GM21717 (cell line): ENCODE data around the gene FOSL2.

ENCODE experiments used
- ATAC-seq: cut with Tn5 transposase; IDR thresholded peaks from one replicate; pipeline ENCODE4 v1.9.1; 2021; ENCODE audit warnings: mild to moderate bottlenecking, moderate library complexity; ENCODE audit not compliant: unreplicated experiment

The FOSL2 gene

DNA sequence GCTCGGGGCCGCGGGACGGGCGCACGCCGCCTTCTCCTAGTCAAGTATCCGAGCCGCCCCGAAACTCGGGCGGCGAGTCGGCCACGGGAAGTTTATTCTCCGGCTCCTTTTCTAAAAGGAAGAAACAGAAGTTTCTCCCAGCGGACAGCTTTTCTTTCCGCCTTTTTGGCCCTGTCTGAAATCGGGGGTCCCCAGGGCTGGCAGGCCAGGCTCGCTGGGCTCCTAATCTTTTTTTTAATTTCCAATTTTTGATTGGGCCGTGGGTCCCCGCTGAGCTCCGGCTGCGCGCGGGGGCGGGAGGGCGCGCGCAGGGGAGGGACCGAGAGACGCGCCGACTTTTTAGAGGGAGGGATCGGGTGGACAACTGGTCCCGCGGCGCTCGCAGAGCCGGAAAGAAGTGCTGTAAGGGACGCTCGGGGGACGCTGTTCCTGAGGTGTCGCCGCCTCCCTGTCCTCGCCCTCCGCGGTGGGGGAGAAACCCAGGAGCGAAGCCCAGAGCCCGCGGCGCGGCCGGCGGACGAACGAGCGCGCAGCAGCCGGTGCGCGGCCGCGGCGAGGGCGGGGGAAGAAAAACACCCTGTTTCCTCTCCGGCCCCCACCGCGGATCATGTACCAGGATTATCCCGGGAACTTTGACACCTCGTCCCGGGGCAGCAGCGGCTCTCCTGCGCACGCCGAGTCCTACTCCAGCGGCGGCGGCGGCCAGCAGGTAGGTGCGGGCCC lies 617 bp downstream of the FOSL2 start:
- ATAC-seq: no peak

DNA sequence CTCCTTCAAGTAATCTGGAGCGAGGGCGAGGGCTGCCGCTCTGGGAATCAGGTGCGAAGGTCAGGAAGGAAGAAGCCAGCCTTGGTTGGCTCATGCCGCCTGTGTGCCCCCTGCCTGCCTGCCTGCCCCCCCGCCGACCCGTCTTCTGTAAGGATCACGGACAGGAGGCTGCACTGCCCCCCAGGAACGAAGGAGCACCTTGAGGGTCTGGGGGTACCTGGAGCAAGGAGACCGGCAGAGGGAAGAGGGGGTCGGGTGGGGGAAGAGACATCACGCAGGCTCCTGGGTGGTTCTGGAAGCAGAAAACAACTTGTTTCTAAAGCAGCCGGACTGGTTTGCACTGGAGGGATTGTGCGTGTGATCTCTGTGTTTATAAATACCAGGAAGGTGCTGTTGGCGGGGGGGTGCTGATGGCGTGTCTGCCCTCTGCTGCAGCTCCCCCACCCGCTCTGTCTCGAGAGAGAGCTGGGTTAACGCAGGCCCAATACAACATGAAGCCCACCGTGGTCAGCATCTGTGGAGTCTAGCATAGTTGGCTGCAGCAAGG lies 1.7 kb downstream of the FOSL2 start:
- ATAC-seq: no peak

DNA sequence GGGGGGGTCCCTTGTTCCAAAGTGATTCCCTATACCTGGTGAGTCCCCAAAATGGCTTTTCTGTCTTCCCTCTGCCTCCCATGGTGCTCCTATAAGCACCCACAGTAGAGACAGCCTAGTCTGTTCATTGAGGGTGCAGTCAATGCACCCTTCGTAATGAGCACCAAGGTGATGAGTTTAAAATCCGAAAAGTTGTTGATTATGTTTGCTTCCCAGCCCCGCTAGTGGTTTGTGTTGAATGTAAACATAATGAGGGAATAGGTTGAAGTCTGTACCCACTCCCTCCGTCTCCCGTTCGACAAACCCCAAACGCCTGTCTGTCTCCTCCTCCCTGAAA lies 2.3 kb downstream of the FOSL2 start:
- no peak for ATAC-seq

DNA sequence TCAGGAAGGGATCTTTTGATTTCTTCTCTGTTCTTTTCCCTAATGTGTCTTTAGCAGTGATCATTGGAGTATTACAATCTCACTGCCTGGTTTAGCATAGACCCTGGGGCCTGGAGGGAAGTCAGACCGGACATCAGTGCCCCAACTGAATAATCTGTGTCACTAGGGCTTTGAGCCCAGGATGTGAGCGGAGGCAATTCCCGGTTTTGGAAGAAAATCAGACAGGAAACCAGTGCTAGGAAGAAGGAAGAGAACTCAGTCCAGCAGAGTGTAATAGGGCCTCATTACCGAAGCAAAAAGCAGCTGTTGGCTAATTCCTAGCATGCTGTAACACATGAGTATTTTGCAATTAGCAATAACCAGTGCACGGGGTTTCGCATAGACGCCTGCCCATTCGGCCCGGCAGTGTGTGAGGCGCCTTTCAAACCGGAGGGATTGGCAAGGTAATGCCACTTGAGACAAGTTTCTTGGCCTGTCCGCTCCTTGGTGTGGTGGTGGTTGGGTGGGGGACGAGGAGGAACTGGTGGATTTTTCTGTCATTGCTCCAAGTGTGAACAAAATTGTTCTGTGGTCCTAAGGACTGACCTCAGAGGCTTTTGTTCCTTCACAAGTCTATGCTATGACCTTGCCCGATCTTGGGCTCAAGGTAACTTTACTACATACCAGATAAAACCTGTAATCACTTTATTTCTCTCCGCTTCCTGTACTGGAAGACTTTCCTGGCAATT lies 2.8 kb downstream of the FOSL2 start:
- ATAC-seq: no peak

DNA sequence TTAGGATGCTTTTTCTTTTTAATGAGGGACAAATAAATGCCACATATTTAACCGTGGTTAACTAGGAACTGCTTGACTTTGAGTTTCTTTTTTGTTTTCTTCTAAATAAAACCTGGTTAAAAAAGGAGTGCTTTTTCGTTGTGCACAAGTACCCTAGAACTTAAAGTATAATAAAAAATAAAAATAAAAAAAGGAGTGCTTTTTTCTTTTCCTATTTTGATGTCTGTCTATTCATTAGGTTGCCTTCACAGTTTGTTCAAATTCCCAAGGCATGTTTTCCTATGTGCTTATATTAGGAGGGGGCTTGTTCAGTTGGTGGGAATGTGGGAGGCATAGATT lies 4.4 kb downstream of the FOSL2 start:
- ATAC-seq: no peak

DNA sequence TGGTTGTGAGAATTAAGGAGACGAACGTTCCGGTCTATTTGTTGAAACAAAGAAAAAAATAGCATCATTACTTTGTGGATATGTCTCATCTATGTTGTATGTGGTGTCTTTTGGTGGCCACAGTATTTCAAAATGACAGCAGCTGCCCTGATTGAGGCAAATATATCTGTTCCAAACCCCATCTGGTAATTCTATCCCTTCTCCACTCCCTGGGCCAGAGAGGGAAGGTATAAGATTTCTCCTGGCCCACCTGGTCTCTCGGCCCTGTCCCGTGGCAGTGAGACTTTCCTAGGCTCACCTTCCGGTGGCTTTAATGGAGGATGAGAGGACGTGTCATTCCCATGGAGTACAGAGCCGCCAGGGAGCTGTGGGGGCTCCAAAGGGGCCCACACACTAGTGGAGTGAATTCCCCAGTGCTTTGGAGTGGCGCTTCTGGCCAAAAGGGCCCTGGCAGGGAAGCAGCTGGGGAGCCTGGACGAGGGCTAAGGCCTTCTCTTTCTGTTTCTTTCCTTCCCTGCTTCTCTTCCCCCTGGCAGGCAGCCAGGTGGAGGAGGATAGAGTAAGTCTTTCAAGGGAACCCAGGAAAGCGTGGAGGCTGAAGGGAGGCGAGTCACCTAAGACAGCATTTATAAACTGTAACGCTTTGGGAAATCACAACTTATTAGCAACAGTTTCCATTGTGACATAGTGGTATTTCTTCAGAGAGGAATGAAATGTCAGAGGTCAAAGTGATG lies 5.6 kb downstream of the FOSL2 start:
- no peak for ATAC-seq

DNA sequence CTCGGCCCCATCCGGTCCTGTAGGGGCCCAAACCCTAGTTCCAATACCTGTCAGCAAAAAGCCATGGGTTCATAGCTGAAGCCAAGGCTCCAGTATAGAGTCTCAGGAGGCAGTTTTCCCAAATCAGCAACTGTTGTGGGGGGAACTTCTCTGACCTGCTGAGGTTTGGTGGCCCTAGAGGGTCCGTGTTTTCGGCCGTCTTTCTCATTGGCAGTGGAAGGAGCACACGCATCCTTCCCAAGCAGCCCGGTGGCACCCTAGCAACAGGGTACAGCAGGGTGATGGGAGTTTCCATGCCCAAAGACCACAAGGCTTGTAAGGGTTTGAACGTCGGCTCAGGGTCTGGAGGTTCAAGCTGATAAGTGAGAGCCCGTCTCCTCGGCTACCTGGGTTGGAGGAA lies 6.6 kb downstream of the FOSL2 start:
- no peak for ATAC-seq

DNA sequence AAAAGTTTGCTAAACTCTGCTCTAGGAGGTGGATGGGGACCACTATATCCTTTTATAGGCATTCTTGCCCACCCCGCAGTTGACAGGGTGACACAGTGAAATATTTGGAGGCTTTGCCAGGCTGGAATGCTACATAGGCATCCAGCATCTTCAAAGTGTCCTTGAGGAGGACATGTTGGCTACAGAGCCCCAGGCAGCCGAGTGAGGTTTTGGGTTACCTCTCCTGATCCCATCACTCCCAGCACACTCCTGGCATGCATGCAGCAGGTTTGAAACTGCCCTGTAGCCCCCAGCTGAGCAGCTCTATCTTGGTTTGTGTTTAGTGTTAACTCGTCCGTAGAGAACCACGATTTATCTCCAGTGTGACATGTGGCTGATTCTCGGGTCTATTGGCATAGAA lies 7.3 kb downstream of the FOSL2 start:
- ATAC-seq: no peak

DNA sequence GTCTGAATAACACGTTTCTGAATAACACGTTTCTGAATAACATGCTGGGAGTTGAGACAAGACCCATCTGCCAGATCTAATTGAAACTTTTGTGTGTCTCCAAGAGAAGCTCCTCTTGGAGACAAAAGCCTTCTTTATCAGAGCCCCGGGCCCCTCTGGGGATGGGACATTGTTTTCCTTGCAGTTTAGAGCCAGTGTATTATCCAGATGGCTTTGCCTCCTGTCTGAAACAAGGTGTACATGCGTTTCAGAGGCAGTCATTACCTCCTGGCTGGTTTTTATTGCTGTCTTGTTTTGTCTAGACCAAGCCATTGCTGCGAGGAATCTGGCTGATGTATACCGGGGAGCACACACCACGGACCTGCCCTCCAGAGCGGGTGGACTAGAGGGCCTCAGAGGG lies 7.8 kb downstream of the FOSL2 start:
- no peak for ATAC-seq

DNA sequence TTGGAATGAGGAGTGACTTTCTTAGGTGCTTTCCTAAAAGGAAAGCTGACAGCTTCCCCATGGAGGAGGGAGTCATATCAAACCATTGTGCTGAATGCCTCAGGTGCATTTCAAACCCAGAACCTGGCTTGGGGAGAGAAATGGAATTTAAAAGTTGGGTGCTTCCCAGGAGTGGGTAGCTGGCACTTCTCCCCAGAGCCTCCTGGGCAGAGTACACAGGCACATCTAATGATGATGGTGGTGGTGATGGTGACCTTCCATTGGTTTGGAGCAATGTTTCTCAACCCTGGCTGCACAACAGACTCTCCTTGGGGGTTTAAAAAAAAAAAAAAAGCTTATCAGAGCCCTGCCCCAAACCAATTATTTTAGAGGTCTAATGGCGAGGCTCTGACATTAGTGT lies 8.3 kb downstream of the FOSL2 start:
- ATAC-seq: no peak

DNA sequence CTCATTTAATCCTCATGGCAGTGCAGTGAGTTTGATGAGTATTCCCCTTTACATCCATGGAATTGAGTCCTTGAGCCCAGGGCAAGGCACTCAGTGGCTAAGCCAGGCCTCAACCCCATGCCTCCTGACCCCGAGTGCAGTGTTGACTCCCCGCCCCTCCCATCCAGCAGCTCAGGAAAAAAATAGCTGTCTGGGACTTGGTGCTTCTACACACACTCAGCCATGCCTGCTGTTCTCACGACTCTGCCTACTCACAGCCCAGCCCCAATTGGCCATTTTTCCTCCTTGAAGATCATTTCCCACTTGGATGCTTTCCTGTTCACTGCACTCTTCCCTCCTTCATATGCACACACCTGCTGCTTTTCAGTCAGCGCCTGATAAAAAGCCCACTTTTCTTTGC lies 8.8 kb downstream of the FOSL2 start:
- no peak for ATAC-seq

DNA sequence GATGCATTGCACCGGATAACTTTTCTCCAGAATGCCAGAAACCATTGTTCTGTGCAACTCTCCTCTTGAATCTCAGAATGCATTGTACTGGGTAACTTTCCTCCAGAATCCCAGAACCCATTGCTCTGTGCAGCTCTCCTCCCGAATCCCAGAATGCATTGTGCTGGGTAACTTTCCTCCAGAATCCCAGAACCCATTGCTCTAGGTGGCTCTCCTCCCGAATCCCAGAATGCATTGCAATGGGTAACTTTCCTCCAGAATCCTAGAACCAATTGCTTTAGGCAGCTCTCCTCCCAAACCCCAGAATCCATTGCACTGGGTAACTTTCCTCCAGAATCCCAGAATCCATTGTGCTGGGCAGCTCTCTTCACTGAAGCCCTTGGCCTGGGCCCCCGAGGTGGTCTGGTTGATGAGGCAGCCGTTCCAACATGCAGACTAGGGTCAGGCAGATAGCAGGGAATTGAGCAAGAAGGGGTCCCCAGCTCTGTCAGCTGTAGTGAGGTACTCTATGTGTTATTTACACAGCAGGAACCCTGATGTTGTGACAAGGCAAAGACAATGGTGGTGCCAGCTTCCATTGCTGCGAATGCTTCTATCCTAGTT lies 9.4 kb downstream of the FOSL2 start:
- ATAC-seq: no peak

DNA sequence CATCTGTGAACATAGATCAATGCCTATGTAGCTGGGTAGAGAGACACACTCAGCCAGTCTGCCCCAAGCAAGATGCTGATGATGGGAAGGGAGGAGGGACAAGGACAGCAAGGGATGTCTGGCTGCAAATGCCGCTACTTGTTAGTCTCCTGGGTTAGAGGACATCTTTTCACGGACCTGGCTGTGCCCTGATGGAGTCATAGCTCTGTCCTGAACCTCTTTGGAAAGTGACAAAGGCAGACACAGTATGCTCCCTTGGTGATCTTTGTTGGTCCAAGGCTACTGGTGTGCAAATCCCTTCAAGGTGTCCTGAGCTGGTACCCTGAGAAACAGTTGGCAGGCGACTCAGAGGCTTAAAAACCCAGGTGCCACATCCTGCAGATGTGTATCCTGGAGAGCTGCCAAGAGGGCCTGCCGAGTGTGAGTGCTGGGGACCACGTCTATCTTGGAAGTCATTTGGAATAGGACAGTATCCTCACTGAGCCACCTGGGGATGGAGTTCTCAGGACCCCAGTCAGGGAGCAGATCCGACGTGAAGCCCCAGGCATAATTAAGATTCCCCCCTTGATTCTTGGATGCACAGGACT lies 10.8 kb downstream of the FOSL2 start:
- ATAC-seq: no peak

DNA sequence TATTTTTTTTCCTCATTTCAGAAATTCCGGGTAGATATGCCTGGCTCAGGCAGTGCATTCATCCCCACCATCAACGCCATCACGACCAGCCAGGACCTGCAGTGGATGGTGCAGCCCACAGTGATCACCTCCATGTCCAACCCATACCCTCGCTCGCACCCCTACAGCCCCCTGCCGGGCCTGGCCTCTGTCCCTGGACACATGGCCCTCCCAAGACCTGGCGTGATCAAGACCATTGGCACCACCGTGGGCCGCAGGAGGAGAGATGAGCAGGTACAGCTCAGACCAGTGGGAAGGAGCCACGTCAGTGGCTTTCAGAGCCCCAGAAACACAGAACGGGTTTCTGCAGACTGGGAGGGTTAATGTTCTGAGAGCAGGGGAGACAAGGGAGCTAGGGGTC lies 11.4 kb downstream of the FOSL2 start:
- no peak for ATAC-seq

DNA sequence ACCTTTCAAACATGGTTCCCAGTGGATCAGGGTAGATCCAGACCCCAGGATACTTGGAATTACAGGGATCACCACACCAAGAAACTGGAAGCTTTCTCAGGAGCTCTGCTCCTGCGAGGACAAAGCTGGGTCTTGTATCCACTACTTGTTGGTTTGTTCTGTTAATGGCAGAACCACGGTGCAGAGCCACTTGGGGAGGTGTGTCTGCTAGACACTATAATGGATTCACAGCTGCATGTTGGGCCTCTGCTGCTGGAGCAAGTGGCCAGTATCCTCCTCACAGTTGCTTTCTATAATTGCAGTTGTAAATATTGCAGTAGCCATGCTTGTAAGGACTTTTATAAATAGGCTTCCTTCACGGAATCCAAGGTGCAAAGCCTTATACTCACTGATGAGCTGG lies 12.9 kb downstream of the FOSL2 start:
- no peak for ATAC-seq

DNA sequence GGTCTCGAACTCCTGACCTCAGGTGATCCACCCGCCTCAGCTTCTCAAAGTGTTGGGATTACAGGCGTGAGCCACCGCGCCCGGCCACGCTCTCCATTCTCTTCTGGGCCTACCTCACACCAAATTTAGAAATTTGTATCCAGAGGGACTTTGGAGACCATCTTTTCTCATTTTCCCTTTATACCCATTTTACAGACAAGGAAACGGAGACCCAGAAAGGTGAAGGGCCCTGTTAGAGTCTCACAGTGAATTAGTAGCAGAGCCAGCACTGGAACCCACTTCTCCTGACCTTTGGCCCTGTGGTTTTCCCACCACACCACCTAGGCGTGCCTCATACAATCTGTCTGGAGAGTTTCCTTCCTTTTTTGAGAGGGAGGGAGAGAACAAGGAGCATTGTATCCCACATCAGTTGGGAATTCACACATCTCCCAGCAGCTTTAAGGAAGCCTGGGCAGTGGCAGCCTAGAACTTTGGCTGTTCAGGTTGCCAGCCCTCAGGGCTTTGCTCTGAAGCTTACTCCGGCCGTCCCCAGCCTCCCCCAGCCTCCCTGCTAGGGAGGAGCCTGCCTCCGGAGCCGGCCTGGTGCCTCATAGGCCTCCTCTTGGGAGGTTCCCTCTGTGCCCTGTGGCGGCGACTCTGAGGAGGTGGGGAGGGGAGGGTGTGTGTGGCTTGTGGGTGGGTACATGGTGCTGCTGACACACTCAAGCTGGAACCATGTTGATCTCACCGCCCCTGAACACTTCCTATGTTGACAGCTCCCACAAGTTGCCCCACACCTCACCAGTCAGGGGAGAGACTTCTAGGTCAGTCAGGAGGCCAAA lies 13.8 kb downstream of the FOSL2 start:
- no peak for ATAC-seq

DNA sequence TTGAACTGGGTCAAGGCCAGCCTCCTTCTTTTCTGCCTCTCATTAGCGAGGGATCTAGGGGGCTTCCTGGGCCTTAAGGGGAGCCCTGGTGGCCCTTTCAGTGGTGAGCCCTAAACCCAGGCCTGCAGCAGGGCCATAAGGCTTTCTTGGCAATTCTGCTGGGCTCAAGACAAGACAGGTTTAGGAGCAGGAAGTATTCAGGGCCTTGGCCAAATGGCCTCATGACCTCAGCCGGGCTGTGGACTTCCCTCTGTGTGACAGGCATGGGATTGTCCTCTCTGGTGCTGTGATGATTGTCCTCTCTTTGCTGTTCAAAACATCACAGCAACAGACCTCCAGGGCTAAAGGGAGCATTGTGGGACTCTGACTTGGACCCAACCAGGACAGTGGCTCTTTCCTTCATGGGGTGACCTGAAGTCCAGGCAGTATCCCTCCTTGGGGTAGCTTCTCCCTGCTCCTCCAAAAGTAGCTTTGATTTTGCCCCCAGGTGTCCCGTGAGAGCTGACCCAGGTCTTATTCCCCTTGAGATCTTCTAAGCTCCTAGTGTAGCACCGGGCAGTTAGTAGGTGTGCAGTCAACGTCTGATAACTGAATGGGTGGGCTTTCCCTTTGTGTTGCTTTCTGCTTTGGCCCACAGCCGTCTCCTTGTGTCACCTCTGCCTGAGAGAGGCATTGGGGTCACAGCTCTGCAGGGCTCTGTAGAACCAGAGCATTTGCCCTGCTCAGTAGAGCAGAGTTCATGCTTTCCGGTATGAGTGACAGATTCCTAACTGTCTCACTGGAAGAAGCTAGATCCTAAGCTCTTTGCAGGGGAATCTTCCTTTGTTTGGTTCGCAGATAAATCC lies 14.7 kb downstream of the FOSL2 start:
- no peak for ATAC-seq

DNA sequence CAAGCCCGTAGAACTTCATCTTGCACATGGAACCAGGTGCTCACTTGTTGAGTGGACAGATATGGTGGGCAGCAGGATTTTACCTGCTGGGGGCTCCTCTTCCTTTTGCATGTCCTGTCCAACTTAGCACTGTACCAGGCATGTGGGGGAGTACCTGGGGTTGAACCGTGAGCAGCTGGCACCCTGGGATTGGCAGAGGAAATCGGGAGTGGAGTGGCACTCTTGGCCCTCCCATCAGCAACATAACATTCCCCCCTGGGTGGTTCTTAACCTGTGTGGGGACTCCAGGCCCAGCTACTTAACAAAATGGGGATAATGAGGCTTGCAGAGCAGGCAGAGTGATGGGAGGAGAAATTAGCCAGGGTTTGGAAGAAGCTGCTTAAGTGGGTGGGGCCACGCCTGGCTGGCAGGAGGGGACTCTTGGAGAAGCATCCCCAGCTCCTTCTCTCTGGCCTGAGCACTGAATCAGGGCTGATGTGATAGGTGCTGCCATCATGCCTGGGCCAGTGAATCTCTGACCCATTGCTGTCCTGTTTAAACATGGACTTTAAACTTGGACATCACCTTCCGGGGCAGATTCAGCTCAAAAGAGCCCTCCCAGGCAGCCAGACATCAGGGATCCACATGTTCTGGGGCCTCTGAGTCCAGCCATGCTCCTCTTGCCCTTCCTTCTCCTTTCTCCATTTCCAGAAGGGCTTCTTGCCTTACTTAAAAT lies 15.5 kb downstream of the FOSL2 start:
- no peak for ATAC-seq
